Nephron (organoid): ENCODE data around the gene ASPSCR1.
"Not testable (repeated sequence)": the region's sequence is repeated elsewhere in the genome, so short reads cannot be mapped to it uniquely, and the experiment has no call there.

Experiments used
- H3K27ac Mint-ChIP-seq, 3 experiments: 2 replicates each; pipeline ENCODE4 v1.8.0; 2020; ENCODE audit warnings: mixed read lengths in 3 of 3, mild to moderate bottlenecking in 2 of 3, moderate library complexity in 1 of 3
- H3K27me3 Mint-ChIP-seq: 2 replicates; pipeline ENCODE4 v1.8.0; 2021; ENCODE audit warnings: low read depth, mild to moderate bottlenecking, moderate library complexity, mixed read lengths
- H3K36me3 Mint-ChIP-seq: 2 replicates; pipeline ENCODE4 v1.8.0; 2020; ENCODE audit warnings: low read depth, mixed read lengths
- H3K4me1 Mint-ChIP-seq: 2 replicates; pipeline ENCODE4 v1.8.0; 2020; ENCODE audit warnings: mixed read lengths
- H3K4me3 Mint-ChIP-seq, 3 experiments: 2 replicates each; pipeline ENCODE4 v1.8.0; 2020; ENCODE audit warnings: mild to moderate bottlenecking in 3 of 3, mixed read lengths in 3 of 3, moderate library complexity in 2 of 3
- H3K9me3 Mint-ChIP-seq: 2 replicates; pipeline ENCODE4 v1.8.0; 2020; ENCODE audit warnings: mixed read lengths
- TF ChIP-seq, protein P1 (sequence below), 3 experiments: fragments of 200-600 bp; sonication (generic); IDR thresholded peaks; one replicate each; pipeline ENCODE4 v1.5.0; 2021; ENCODE audit warnings: antibody characterized with exemption in 3 of 3; ENCODE audit not compliant: unreplicated experiment in 3 of 3

ASPSCR1 gene

DNA sequence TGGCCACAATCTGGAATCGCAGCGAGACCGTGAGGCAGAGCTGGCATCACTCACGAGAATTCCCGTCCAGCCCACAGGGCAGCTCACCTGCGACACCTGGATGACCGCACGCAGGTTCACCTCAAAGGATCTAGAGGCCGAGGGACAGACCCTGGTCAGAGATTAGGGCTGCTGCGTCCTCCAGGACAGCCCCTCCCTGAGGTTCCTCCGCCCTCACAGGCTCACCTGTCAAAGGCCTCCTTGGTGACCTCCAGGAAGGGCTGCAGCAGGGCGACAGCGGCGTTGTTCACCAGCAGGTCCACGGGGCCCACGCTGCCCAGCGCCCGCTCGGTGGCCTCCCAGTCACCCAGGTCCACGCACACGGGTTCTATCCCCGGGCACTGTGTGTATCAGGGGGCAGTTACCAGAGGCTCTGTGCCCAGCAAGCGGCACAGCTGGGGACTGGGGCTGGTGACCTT, 59.2 kb downstream of the ASPSCR1 start:
- TF ChIP-seq, protein P1, sequence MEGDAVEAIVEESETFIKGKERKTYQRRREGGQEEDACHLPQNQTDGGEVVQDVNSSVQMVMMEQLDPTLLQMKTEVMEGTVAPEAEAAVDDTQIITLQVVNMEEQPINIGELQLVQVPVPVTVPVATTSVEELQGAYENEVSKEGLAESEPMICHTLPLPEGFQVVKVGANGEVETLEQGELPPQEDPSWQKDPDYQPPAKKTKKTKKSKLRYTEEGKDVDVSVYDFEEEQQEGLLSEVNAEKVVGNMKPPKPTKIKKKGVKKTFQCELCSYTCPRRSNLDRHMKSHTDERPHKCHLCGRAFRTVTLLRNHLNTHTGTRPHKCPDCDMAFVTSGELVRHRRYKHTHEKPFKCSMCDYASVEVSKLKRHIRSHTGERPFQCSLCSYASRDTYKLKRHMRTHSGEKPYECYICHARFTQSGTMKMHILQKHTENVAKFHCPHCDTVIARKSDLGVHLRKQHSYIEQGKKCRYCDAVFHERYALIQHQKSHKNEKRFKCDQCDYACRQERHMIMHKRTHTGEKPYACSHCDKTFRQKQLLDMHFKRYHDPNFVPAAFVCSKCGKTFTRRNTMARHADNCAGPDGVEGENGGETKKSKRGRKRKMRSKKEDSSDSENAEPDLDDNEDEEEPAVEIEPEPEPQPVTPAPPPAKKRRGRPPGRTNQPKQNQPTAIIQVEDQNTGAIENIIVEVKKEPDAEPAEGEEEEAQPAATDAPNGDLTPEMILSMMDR (IDR thresholded peaks at IDR 0.05; ENCODE audit: unreplicated experiment in 3 of 3), result no peak
- H3K27me3 Mint-ChIP-seq, result peaks cover 21% of the 10 kb centered on the region
- H3K9me3 Mint-ChIP-seq, result no peaks in the 10 kb centered on the region

DNA sequence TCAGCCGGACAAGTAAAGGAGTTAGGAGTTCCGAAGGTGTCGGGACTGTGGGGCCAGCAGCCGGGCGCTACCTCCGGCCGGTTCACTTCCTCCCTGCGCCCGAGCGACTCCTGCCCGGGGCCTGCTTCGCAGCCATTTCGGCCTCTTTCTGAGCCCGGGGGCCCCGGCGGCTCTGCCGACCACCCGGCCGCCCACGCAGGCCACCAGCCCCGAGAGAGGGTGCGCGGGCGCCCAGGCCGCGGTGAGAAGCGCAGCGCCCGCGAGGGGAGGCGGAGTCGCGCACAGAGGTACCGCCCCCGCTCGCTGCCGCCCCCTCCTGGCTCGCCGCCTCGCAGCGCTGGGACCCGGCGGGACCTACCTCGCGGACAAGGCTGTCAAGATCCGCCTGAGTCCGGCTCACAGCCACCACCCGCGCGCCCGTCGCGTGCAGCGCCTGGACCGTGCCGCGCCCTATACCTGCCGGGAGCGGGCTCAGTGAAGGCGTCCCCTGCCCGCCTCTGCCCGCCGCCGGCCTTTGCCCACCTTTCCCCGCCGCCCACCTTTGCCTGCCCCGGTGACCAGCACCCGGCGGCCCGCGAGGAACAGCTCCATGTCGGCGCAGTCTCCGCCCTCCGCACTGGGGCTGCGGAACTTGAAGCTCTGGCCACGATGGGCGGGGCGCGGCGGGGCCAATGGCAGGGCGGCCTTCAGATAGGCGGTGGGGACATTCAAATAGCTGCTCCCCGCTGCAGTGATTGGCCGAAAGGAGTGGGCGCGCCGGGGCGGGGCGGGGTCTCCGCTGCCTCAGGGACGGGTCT, 59.9 kb downstream of the ASPSCR1 start, which contains the start of gene DCXR:
Gene DCXR (minus strand): TSS at position 606 of the 797 bp plus-strand sequence. CDS start 15 bp downstream, at position 591.
- peak within 1 kb of the TSS; percentile 76 to 88 (median 85) for H3K4me3 Mint-ChIP-seq
- peaks cover 21% of the 10 kb centered on the region for H3K27me3 Mint-ChIP-seq
- H3K4me1 Mint-ChIP-seq, result peaks cover 20% of the 10 kb centered on the region
- TF ChIP-seq, protein P1 (IDR thresholded peaks at IDR 0.05; ENCODE audit: unreplicated experiment in 3 of 3), result peak; percentile 74 to 98 (median 80)
- peak within 1 kb of the TSS in 2 of 3 experiments; percentile 43 to 88 for H3K27ac Mint-ChIP-seq
- no peaks in the 10 kb centered on the region for H3K9me3 Mint-ChIP-seq
- no peaks in the 10 kb centered on the region for H3K36me3 Mint-ChIP-seq

More for the DNA sequence above, 59.2 kb downstream of the ASPSCR1 start:
- H3K4me1 Mint-ChIP-seq, result peaks cover 20% of the 10 kb centered on the region
- H3K36me3 Mint-ChIP-seq, result no peaks in the 10 kb centered on the region
- peak overlapping the region; percentile 74 to 81 (median 79) for H3K4me3 Mint-ChIP-seq
- no peak overlapping the region for H3K27ac Mint-ChIP-seq

DNA sequence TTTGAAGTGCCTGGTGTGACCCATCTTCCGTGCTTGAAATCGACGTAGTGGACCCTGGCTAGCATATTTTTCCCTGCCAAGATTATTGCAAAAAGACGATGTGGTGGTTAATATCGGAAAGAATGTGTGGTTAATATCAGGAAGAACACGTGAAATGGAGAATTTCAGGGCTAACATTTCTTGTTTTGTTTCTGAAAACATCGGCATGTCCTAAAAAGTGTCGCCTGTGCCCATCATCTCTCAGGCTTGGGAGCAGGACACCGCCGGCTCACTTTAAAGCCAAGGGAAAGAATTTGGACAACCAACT, 60.4 kb downstream of the ASPSCR1 start:
- Mint-ChIP-seq H3K4me1 (peaks cover 20% of the 10 kb centered on the region), H3K4me3 (peak overlapping the region; percentile 76 to 88 (median 85)), H3K9me3 (no peaks in the 10 kb centered on the region), H3K36me3 (no peaks in the 10 kb centered on the region), H3K27ac (peak overlapping the region in 2 of 3 experiments; percentile 43 to 88), H3K27me3 (peaks cover 19% of the 10 kb centered on the region)
- TF ChIP-seq, protein P1 (IDR thresholded peaks at IDR 0.05; ENCODE audit: unreplicated experiment in 3 of 3), result no peak

DNA sequence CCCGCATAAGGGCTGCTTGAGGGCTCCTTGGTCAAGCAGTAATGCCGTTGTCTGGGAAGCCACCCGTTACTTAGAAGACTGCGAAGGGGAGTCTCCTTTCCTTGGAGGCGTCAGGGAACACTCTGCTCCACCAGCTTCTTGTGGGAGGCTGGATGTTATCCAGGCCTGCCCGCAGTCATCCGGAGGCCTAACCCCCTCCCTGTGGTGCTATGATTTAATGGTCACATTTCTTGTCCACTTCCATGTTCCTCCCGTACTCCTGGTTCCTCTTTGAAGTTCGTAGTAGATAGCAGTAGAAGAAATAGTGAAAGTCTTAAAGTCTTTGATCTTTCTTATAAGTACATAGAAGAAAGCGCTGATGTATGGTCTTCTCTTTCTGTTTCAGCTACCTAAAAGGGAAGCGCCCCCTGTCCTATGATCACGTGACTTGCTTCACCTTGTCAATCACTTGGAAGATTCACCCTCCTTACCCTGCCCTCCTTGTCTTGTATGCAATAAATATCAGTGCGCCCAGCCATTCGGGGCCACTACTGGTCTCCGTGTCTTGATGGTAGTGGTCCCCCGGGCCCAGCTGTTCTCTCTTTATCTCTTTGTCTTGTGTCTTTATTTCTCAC, 61.5 kb downstream of the ASPSCR1 start:
- H3K4me3 Mint-ChIP-seq, result peak overlapping the region; percentile 2 to 64 (median 38)
- H3K27ac Mint-ChIP-seq, result peak overlapping the region in 1 of 3 experiments; percentile 19
- H3K9me3 Mint-ChIP-seq, H3K36me3 Mint-ChIP-seq: not testable (repeated sequence)
- H3K4me1 Mint-ChIP-seq, result peaks cover 20% of the 10 kb centered on the region
- H3K27me3 Mint-ChIP-seq, result peaks cover 16% of the 10 kb centered on the region

DNA sequence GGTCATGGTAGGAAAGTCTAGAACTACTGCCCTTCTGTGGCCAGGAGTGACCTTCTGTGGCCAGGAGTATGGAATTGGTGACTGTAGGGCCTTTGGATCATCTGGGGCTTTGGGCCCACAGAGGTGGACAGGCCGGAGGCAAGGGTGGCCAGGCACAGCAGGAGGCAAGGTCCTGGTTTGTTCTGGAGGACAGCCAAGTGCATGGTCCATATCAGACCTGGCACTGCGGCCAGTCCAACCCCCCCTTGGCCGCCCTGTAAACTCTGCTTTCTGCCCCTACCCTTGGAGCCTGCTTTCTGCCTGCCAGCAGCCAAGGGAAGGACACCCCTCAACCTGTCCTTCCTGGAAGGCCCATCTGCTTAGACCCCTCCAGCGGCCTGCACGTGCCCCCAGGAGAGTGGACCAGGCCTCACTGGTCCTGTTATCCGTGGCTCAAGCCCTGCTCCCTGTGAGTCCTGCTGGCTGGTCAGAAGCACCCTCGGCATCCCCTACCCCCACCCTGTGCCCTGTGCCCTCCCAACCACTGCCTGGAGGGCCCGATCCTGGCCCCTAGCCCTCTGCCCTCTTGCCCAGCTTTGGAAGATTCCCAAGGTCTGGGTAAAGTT, 62.4 kb downstream of the ASPSCR1 start:
- Mint-ChIP-seq H3K27ac (no peak overlapping the region), H3K27me3 (peaks cover 12% of the 10 kb centered on the region), H3K4me3 (no peak overlapping the region), H3K9me3 (no peaks in the 10 kb centered on the region), H3K36me3 (no peaks in the 10 kb centered on the region), H3K4me1 (peaks cover 20% of the 10 kb centered on the region)
- TF ChIP-seq, protein P1 (IDR thresholded peaks at IDR 0.05; ENCODE audit: unreplicated experiment in 3 of 3), result no peak

DNA sequence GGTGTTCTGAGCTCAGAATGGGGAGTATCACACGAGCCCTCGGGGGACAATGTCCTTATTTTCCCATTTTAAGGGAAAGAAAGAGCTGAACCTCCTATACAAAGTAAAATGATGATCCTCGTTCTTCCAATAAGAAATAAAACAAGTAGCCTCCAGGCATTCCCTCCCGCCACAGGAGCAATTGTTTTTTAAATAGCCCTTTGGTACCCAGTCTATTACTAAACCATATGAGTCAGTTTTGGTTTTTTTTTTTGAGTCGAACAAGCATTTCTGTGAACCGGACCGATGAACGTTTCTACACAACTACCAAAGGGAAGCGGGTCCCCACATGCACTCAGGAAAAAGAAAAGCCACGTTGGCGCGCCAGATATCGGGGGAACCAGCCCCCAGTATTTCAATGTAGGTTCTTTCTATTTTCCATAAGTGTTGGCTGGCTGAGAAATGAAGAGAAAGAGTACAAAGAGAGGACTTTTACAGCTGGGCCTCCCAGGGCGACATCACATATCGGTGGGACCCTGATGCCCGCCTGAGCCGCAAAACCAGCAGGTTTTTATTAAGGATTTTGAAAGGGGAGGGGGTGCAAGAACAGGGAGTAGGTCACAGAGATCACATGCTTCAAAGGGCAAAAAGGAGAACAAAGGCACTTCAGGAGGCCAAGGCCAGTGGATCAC, 63.9 kb downstream of the ASPSCR1 start:
- H3K27me3 Mint-ChIP-seq, result peaks cover 9% of the 10 kb centered on the region
- H3K9me3 Mint-ChIP-seq, result no peaks in the 10 kb centered on the region
- no peak overlapping the region for H3K4me3 Mint-ChIP-seq
- H3K27ac Mint-ChIP-seq, result no peak overlapping the region
- TF ChIP-seq, protein P1 (IDR thresholded peaks at IDR 0.05; ENCODE audit: unreplicated experiment in 3 of 3), result no peak
- H3K4me1 Mint-ChIP-seq, result peaks cover 11% of the 10 kb centered on the region
- H3K36me3 Mint-ChIP-seq, result no peaks in the 10 kb centered on the region
